Testis (tissue), 3 donors: ENCODE data around the gene R3HCC1L. TPM values are rescaled to one million over a fixed set of nuclear protein-coding genes. Genes with fewer than 3 reads are reported as not detected.

Experiments used
- DNase-seq: peaks from one replicate; pipeline ENCODE4 v3.0.0-alpha.2; 2019
- H3K27ac ChIP-seq, 2 donors: fragments of 200-600 bp; sonication (generic); one replicate each; pipeline ENCODE4 v1.5.1; 2019
- H3K27me3 ChIP-seq: fragments of 200-600 bp; sonication (generic); one replicate; pipeline ENCODE4 v1.5.1; 2019
- H3K36me3 ChIP-seq: fragments of 200-600 bp; sonication (generic); one replicate; pipeline ENCODE4 v1.5.1; 2017; ENCODE audit warnings: low read depth; ENCODE audit errors: missing control alignments
- H3K4me1 ChIP-seq: fragments of 200-600 bp; sonication (generic); one replicate; pipeline ENCODE4 v1.5.1; 2019
- H3K4me3 ChIP-seq, 2 donors: fragments of 200-600 bp; sonication (generic); one replicate each; pipeline ENCODE4 v1.5.1; 2017 to 2019
- H3K9me3 ChIP-seq: fragments of 200-600 bp; sonication (generic); one replicate; pipeline ENCODE4 v1.5.1; 2017
- POLR2A ChIP-seq: fragments of 450-650 bp; IDR thresholded peaks from one replicate; pipeline ENCODE4 v1.6.1; 2017; ENCODE audit warnings: antibody characterized with exemption, mild to moderate bottlenecking, moderate library complexity
- WGBS, 2 donors: methylation state at CpG; one replicate each; pipeline ENCODE4 v1.1.5; 2018; 5-methylcytosine and 5-hydroxymethylcytosine counted together
- intact Hi-C: fragments of 100-400 bp; cut with DNase I; formaldehyde crosslinking; loops from one replicate; pipeline ENCODE4 v1.15.1; 2023; ENCODE audit warnings: low total_unique reads
- polyA plus RNA-seq: library from polyadenylated mRNA; stranded (reverse); fragments of 350-450 nt; fragmentation: Illumina TruSeq; extraction: RNeasy Lipid Tissue Mini Kit (QIAGEN cat#74804); gene quantifications from one replicate; pipeline ENCODE4 v1.2.3, GENCODE V29; 2014; ENCODE audit warnings: low read depth, low replicate concordance; ENCODE audit not compliant: insufficient read depth
- total RNA-seq, 2 donors: library from RNA; depleted of rRNA; stranded (reverse); fragments of >200 nt; gene quantifications; one replicate each; pipeline ENCODE4 v1.2.3, GENCODE V29; 2016
- TF ChIP-seq, protein P1 (sequence below), 3 experiments: fragments of 450-650 bp in 2 of 3; fragments of 200-600 bp in 1 of 3; sonication (generic) in 1 of 3; IDR thresholded peaks; one replicate each; pipeline ENCODE4 v1.5.1; 2016 to 2019; ENCODE audit warnings: antibody characterized with exemption in 3 of 3, mild to moderate bottlenecking in 2 of 3, moderate library complexity in 1 of 3

The R3HCC1L gene
- total and polyA plus RNA-seq, 3 donors from 2014 or later, result 36.9 to 39.5 (median 38.5) TPM

DNA sequence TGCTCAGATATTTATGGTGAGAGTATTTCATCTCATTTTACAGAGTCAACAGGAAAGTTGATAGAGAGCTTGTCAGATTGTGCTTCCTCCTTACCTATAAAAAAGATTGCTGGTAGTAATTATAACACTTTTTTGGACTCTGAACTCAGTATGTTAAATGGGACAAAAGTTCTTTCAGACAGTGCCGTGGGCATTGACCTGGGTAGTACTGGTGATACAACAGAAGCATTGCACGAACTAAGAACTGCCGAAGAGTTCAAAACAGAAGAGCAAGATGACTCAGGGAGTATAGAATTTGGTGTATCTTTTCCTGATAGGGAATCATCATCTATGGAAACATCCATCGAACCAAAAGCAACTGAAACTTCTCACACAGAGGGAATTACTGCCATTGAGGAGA, 75.0 kb downstream of the R3HCC1L start:
- no peaks in the 10 kb centered on the region for H3K27me3 ChIP-seq
- DNase-seq, result no peak
- H3K36me3 ChIP-seq, result no peaks in the 10 kb centered on the region
- no peaks in the 10 kb centered on the region for H3K9me3 ChIP-seq
- 90 to 97% methylated on average over 4 of the region's 4 CpGs for WGBS, 2 donors
- no peaks in the 10 kb centered on the region for H3K4me1 ChIP-seq
- TF ChIP-seq POLR2A, result no peak
- TF ChIP-seq, protein P1, sequence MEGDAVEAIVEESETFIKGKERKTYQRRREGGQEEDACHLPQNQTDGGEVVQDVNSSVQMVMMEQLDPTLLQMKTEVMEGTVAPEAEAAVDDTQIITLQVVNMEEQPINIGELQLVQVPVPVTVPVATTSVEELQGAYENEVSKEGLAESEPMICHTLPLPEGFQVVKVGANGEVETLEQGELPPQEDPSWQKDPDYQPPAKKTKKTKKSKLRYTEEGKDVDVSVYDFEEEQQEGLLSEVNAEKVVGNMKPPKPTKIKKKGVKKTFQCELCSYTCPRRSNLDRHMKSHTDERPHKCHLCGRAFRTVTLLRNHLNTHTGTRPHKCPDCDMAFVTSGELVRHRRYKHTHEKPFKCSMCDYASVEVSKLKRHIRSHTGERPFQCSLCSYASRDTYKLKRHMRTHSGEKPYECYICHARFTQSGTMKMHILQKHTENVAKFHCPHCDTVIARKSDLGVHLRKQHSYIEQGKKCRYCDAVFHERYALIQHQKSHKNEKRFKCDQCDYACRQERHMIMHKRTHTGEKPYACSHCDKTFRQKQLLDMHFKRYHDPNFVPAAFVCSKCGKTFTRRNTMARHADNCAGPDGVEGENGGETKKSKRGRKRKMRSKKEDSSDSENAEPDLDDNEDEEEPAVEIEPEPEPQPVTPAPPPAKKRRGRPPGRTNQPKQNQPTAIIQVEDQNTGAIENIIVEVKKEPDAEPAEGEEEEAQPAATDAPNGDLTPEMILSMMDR (IDR thresholded peaks at IDR 0.05), result no peak
- no peak overlapping the region for H3K4me3 ChIP-seq
- no peak overlapping the region for H3K27ac ChIP-seq
- intact Hi-C loops, result no loop called here

DNA sequence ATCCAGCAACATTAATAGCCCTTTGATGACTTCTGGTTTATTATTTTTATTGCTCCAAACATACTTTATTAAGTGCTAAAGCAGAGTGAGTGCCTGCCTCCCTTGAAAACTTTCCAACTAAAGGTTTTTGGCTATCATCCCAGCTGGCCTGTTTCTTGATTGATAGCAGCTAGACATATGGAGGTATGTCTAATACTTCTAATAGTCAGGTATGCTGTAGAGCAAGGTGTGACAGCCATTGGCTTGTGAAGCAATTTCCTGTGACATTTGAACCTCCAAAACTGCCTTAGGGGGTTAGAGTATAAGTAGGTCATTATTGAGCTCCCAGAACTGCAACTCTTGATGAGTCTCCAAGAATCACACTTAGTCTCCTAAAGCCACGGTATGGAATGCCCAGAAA, 77.7 kb downstream of the R3HCC1L start:
- no peak for DNase-seq
- no peak for TF ChIP-seq POLR2A
- TF ChIP-seq, protein P1 (IDR thresholded peaks at IDR 0.05), result no peak
- no peaks in the 10 kb centered on the region for H3K9me3 ChIP-seq
- H3K27ac ChIP-seq, result no peak overlapping the region
- no peak overlapping the region for H3K4me3 ChIP-seq
- intact Hi-C loops, result no loop called here
- H3K36me3 ChIP-seq, result no peaks in the 10 kb centered on the region
- 50 to 52% methylated on average over 1 of the region's 1 CpG for WGBS, 2 donors
- H3K27me3 ChIP-seq, result no peaks in the 10 kb centered on the region
- no peaks in the 10 kb centered on the region for H3K4me1 ChIP-seq

DNA sequence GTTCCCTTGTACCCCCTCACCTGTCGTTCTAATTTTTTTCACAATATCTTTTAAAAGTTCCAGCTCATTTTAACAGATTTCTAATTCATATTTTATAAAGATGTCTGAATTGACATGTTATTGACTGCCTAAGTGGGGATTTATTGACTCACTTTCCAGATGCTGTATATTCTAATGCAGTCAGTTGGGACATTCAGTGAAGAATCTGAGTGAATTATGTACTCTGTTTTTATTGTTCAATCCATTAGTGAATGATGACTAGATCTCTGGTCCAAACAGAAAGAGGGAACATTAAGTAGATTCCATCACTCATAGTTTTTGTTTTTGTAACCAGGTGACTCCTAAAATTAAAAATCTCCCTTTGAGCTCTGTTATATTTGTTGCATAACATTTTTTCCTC, 79.3 kb downstream of the R3HCC1L start:
- no peak overlapping the region for H3K4me3 ChIP-seq
- H3K4me1 ChIP-seq, result no peaks in the 10 kb centered on the region
- TF ChIP-seq POLR2A, result no peak
- TF ChIP-seq, protein P1 (IDR thresholded peaks at IDR 0.05), result no peak
- WGBS, 2 donors, result 82 to 91% methylated on average over 1 of the region's 1 CpG
- no peaks in the 10 kb centered on the region for H3K36me3 ChIP-seq
- no peak for DNase-seq
- H3K27ac ChIP-seq, result no peak overlapping the region
- intact Hi-C loops, result no loop called here
- no peaks in the 10 kb centered on the region for H3K9me3 ChIP-seq
- H3K27me3 ChIP-seq, result no peaks in the 10 kb centered on the region

DNA sequence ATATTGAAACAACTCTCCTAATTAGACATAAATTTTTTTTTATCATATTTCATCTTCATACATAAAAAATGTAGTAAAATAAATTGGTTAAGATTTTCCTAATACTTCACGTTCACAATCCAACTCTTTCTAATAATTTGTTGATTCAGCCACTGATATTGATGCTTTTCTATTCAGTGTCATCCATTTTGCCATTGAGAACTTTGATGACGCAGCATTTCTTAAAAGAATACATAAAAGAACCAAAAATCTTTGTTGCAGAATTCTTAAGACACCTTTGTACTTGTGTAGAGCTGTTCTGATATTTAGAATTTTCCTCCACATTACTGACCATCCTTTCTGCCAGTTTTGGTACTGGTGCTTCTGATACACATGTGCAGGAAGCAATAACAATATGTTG, 80.9 kb downstream of the R3HCC1L start:
- Histone ChIP-seq H3K4me1 (no peaks in the 10 kb centered on the region), H3K27me3 (no peaks in the 10 kb centered on the region), H3K9me3 (no peaks in the 10 kb centered on the region), H3K27ac (no peak overlapping the region), H3K4me3 (no peak overlapping the region), H3K36me3 (no peaks in the 10 kb centered on the region)
- TF ChIP-seq POLR2A, result no peak
- TF ChIP-seq, protein P1 (IDR thresholded peaks at IDR 0.05), result no peak
- DNase-seq, result no peak
- intact Hi-C loops, result no loop called here
- WGBS, 2 donors, result 92 to 93% methylated on average over 2 of the region's 2 CpGs

DNA sequence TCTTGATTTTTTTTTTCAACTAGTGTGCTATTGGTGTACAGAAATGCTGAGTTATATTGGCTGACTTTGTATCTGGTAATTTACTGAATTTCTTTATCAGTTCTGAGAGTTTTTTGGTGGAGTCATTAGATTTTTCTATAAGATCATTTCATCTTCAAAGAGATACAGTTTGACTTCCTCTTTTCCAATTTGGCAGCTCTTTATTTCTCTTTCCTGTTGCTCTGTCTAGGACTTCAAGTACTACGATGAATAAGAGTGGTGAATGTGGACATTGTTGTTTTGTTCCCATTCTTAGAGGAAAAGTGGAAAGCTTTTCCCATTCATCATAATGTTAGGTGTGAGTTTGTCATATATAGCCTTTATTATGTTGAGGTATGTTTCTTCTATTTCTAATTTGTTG, 83.3 kb downstream of the R3HCC1L start:
- DNase-seq, result no peak
- no peaks in the 10 kb centered on the region for H3K9me3 ChIP-seq
- H3K27ac ChIP-seq, result no peak overlapping the region
- 47 to 63% methylated on average over 1 of the region's 1 CpG for WGBS, 2 donors
- H3K27me3 ChIP-seq, result no peaks in the 10 kb centered on the region
- H3K4me1 ChIP-seq, result no peaks in the 10 kb centered on the region
- no peaks in the 10 kb centered on the region for H3K36me3 ChIP-seq
- intact Hi-C loops, result no loop called here
- no peak for TF ChIP-seq POLR2A
- TF ChIP-seq, protein P1 (IDR thresholded peaks at IDR 0.05), result no peak
- H3K4me3 ChIP-seq, result no peak overlapping the region
